Measurements from ENCODE around the gene RSRC1.
A peak's percentile ranks its signal among the peaks of the same experiment; 100 is the strongest.
"Not testable (repeated sequence)": the region's sequence is repeated elsewhere in the genome, so short reads cannot be mapped to it uniquely, and the experiment has no call there.

The RSRC1 gene

DNA sequence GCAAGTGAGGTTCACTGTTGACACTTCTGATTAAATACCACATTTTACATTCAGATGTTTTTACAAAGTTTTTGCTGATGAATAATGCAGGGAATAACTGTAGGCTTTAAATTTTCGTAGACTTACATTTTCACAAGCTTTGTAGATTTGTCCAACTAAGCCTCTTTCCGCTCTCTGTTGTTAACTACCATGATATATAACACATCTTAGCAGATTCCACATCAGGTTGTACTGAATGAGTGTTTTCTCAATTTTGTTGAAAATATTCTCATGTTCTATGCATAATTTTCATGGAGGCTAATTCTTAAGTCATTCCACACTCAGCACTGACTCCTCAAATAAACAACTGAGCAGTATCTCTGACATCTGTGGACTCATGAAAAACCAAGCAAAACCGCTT is 168.3 kb downstream of the RSRC1 start:
- Histone ChIP-seq H3K9ac (ENCODE audit: low read depth, low read length) (no peak overlapping the region), H3K36me3 (ENCODE audit: insufficient read depth, low read length) (no peaks in the 10 kb centered on the region), H3K4me3 (ENCODE audit: low read length) (no peak overlapping the region), H3K27ac (ENCODE audit: low read depth, low read length) (no peak overlapping the region), H3K27me3 (ENCODE audit: insufficient read depth, low read length) (no peaks in the 10 kb centered on the region), H3K9me3 (ENCODE audit: insufficient read depth, low read depth, low read length) (no peaks in the 10 kb centered on the region), H3K4me1 (ENCODE audit: insufficient read depth, low read length) (no peaks in the 10 kb centered on the region)
- 96% methylated on average over 3 of the region's 3 CpGs for WGBS

DNA sequence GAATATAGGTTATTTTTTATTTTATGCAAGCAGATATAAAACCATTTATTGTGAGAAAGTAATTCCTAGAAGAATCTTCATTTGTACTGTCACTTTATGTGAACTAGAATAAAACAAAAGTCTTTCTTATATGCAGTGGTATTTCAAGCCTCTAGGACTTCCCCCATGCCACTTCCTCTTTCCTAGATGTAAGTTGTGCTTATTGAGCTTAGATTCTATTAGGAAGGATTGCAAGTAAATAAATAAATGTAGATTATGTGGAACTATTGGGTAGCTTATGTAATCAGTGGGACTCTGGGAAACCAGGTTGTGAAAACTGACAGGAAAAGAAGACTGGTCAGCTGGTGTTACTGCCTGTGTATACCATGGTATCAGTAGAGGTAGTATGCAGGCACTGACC is 169.7 kb downstream of the RSRC1 start:
- Histone ChIP-seq H3K4me3 (ENCODE audit: low read length) (no peak overlapping the region), H3K27ac (ENCODE audit: low read depth, low read length) (no peak overlapping the region), H3K36me3 (ENCODE audit: insufficient read depth, low read length) (no peaks in the 10 kb centered on the region), H3K9me3 (ENCODE audit: insufficient read depth, low read depth, low read length) (no peaks in the 10 kb centered on the region), H3K27me3 (ENCODE audit: insufficient read depth, low read length) (no peaks in the 10 kb centered on the region), H3K9ac (ENCODE audit: low read depth, low read length) (no peak overlapping the region), H3K4me1 (ENCODE audit: insufficient read depth, low read length) (no peaks in the 10 kb centered on the region)

GRCh38 chr3:158295771-158296170 is 185.9 kb downstream of the RSRC1 start:
- Histone ChIP-seq H3K9ac (ENCODE audit: low read depth, low read length) (no peak overlapping the region), H3K36me3 (ENCODE audit: insufficient read depth, low read length) (no peaks in the 10 kb centered on the region), H3K4me1 (ENCODE audit: insufficient read depth, low read length) (no peaks in the 10 kb centered on the region), H3K27me3 (ENCODE audit: insufficient read depth, low read length) (no peaks in the 10 kb centered on the region), H3K9me3 (ENCODE audit: insufficient read depth, low read depth, low read length) (no peaks in the 10 kb centered on the region), H3K27ac (ENCODE audit: low read depth, low read length) (no peak overlapping the region), H3K4me3 (ENCODE audit: low read length) (no peak overlapping the region)
- WGBS = 100% methylated on average over 1 of the region's 2 CpGs

- no peaks in the 10 kb centered on the region for H3K36me3 ChIP-seq (ENCODE audit: insufficient read depth, low read length)
- no peak overlapping the region for H3K4me3 ChIP-seq (ENCODE audit: low read length)
- H3K27ac ChIP-seq (ENCODE audit: low read depth, low read length) = no peak overlapping the region
- H3K9ac ChIP-seq (ENCODE audit: low read depth, low read length) = no peak overlapping the region
- no peaks in the 10 kb centered on the region for H3K27me3 ChIP-seq (ENCODE audit: insufficient read depth, low read length)
- no peaks in the 10 kb centered on the region for H3K4me1 ChIP-seq (ENCODE audit: insufficient read depth, low read length)
- H3K9me3 ChIP-seq (ENCODE audit: insufficient read depth, low read depth, low read length) = no peaks in the 10 kb centered on the region
Measured at GRCh38 chr3:158297940-158298339, 188.1 kb downstream of the RSRC1 start.

GRCh38 chr3:158308236-158308928 is 198.5 kb downstream of the RSRC1 start:
- no peak overlapping the region for H3K4me3 ChIP-seq (ENCODE audit: low read length)
- no peak overlapping the region for H3K9ac ChIP-seq (ENCODE audit: low read depth, low read length)
- 94% methylated on average over 8 of the region's 8 CpGs for WGBS
- no peaks in the 10 kb centered on the region for H3K36me3 ChIP-seq (ENCODE audit: insufficient read depth, low read length)
- H3K4me1 ChIP-seq (ENCODE audit: insufficient read depth, low read length) = no peaks in the 10 kb centered on the region
- no peaks in the 10 kb centered on the region for H3K27me3 ChIP-seq (ENCODE audit: insufficient read depth, low read length)
- no peak overlapping the region for H3K27ac ChIP-seq (ENCODE audit: low read depth, low read length)
- no peaks in the 10 kb centered on the region for H3K9me3 ChIP-seq (ENCODE audit: insufficient read depth, low read depth, low read length)

DNA sequence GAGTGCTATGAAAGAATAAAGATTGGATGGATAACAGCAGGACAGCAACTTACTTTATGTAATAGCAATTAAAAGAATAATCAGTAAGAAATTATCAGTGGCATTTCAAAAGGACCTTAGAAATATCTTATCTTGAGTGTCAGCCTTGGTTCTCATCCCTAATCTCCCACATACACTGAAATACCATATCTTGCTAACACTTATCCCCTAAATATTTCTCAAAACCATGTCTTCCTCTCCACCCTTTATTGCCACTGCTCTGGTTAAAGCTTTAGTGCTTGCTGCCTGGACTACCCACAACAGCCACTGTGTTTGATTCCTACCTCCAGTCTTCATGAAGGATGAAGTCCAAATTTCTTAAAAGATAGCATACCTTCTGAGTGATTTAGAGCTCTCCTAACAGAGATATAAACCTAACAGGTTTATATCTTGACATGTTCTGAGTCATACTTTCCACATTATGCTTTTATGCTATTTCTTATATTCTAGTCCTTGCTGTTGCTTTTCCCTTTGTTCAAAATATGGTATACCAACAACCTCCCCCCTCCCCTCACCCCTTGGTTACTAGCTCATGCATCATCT is 202.8 kb downstream of the RSRC1 start:
- no peaks in the 10 kb centered on the region for H3K27me3 ChIP-seq (ENCODE audit: insufficient read depth, low read length)
- no peaks in the 10 kb centered on the region for H3K36me3 ChIP-seq (ENCODE audit: insufficient read depth, low read length)
- no peak overlapping the region for H3K4me3 ChIP-seq (ENCODE audit: low read length)
- no peak overlapping the region for H3K9ac ChIP-seq (ENCODE audit: low read depth, low read length)
- no peak overlapping the region for H3K27ac ChIP-seq (ENCODE audit: low read depth, low read length)
- H3K9me3 ChIP-seq (ENCODE audit: insufficient read depth, low read depth, low read length) = no peaks in the 10 kb centered on the region
- H3K4me1 ChIP-seq (ENCODE audit: insufficient read depth, low read length) = no peaks in the 10 kb centered on the region

DNA sequence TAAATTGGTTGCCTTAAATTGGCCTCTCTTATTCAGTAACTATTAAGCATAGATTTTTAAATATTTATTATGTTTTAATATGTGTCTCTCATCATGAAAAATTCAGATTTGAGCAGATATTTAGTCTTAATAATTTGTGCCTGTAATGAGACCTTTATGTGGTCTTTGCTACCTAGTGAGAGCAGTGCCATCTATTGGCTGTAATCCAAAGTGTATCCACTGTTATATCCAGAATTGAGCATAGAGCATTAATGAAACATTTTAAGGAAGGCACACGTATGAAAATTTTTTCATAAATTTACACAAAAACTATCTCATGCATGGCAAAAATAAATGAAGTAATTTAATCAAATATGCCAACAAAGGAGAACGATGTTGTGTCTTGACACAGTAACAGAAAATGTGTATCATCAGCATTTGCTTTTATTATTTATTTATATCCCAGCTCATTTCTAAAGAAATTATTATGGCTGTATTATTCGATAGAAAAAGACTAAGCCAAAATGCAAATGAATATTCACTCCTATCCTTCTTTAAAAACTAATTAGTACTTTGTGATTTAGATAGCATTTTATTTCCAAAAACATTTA is 203.5 kb downstream of the RSRC1 start:
- Histone ChIP-seq H3K36me3 (ENCODE audit: insufficient read depth, low read length) (no peaks in the 10 kb centered on the region), H3K4me3 (ENCODE audit: low read length) (no peak overlapping the region), H3K27ac (ENCODE audit: low read depth, low read length) (no peak overlapping the region), H3K9ac (ENCODE audit: low read depth, low read length) (no peak overlapping the region), H3K9me3 (ENCODE audit: insufficient read depth, low read depth, low read length) (no peaks in the 10 kb centered on the region), H3K27me3 (ENCODE audit: insufficient read depth, low read length) (no peaks in the 10 kb centered on the region), H3K4me1 (ENCODE audit: insufficient read depth, low read length) (no peaks in the 10 kb centered on the region)
- no CpG with 5 or more reads among the region's 3 CpGs for WGBS

DNA sequence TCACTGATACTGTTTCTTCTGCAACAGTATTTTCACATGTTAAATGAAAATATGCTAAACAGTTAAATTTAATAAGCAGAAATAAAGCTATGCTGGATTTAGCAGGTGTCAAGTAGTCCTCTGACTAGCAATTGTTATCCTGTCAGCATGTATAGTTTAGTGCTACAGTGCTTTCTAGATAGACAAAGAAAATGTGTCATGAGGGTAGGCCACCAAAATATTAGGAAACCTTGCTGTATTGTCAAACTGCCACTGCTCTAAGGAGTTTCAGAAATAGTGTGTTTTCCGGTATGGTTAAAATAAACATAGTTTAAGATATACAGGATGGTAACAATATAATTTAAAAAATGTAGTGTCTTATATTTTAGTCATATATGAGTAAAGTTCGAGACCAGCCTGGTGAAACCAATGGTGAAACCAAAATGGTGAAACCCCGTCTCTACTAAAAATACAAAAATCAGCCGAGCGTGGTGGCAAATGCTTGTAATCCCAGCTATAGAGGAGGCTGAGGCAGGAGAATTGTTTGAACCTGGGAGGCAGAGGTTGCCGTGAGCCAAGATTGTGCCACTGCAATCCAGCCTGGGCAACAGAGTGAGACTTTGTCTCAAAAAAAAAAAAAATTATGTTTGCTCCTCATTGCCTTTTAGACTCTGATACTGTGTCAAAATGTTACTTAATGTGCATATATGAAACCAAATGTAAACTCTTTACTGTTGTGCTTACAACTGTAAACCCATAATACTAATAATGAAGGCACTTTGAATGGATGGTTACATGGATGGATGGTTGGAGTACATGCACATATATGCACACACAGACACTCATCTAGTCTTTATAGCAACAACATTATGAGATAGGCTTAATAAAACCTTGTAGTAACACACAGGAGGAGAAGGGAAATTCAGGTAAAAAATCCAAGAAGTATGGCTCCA is 204.8 kb downstream of the RSRC1 start:
- Histone ChIP-seq H3K27ac (ENCODE audit: low read depth, low read length) (no peak overlapping the region), H3K9ac (ENCODE audit: low read depth, low read length) (no peak overlapping the region), H3K4me1 (ENCODE audit: insufficient read depth, low read length) (no peaks in the 10 kb centered on the region), H3K36me3 (ENCODE audit: insufficient read depth, low read length) (no peaks in the 10 kb centered on the region), H3K9me3 (ENCODE audit: insufficient read depth, low read depth, low read length) (no peaks in the 10 kb centered on the region), H3K4me3 (ENCODE audit: low read length) (no peak overlapping the region), H3K27me3 (ENCODE audit: insufficient read depth, low read length) (no peaks in the 10 kb centered on the region)
- WGBS = 96% methylated on average over 5 of the region's 6 CpGs

- H3K4me1 ChIP-seq (ENCODE audit: insufficient read depth, low read length); H3K27me3 ChIP-seq (ENCODE audit: insufficient read depth, low read length): not testable (repeated sequence)
Measured at GRCh38 chr3:158329696-158330441, 220.0 kb downstream of the RSRC1 start.

GRCh38 chr3:158330870-158331269 is 221.0 kb downstream of the RSRC1 start:
- Histone ChIP-seq H3K27me3 (ENCODE audit: insufficient read depth, low read length) (no peaks in the 10 kb centered on the region), H3K4me1 (ENCODE audit: insufficient read depth, low read length) (peaks cover 7% of the 10 kb centered on the region; the same call in 1 of the 2 replicates), H3K9me3 (ENCODE audit: insufficient read depth, low read depth, low read length) (no peaks in the 10 kb centered on the region), H3K4me3 (ENCODE audit: low read length) (no peak overlapping the region), H3K9ac (ENCODE audit: low read depth, low read length) (no peak overlapping the region), H3K27ac (ENCODE audit: low read depth, low read length) (no peak overlapping the region), H3K36me3 (ENCODE audit: insufficient read depth, low read length) (no peaks in the 10 kb centered on the region)
- WGBS = 78% methylated on average over 1 of the region's 1 CpG

More at GRCh38 chr3:158329696-158330441, 220.0 kb downstream of the RSRC1 start:
- not testable (repeated sequence) for H3K9ac ChIP-seq (ENCODE audit: low read depth, low read length); H3K36me3 ChIP-seq (ENCODE audit: insufficient read depth, low read length); H3K27ac ChIP-seq (ENCODE audit: low read depth, low read length); H3K9me3 ChIP-seq (ENCODE audit: insufficient read depth, low read depth, low read length)
- 67% methylated on average over 20 of the region's 21 CpGs for WGBS
- peak overlapping the region; percentile 37 for H3K4me3 ChIP-seq (ENCODE audit: low read length)

Measured in HUES64 (cell line).